ENCODE measurements around the gene SLC7A10. TPM values are rescaled to one million over a fixed set of nuclear protein-coding genes. Genes with fewer than 3 reads are reported as not detected.

The SLC7A10 gene
- total RNA-seq, 1 experiment from 2014 or later = not detected

GRCh38 chr19:33215438-33216197, 10.0 kb downstream of the SLC7A10 start:
- no peak for DNase-seq (ENCODE audit: unreplicated experiment)
- ChIA-PET POLR2A (no interaction called here), CTCF (interaction anchor here (0.6 to 1.0 kb wide), 2 partner anchors 14 to 97 kb away, joined by 3 to 4 read pairs; no protein-coding TSS in a partner anchor)
- Mint-ChIP-seq H3K4me1 (ENCODE audit: insufficient read depth, unreplicated experiment) (no peaks in the 10 kb centered on the region), H3K36me3 (ENCODE audit: insufficient read depth, unreplicated experiment) (peaks cover 6% of the 10 kb centered on the region), H3K27ac (ENCODE audit: low read depth, unreplicated experiment) (no peak overlapping the region), H3K9me3 (ENCODE audit: unreplicated experiment) (no peaks in the 10 kb centered on the region), H3K27me3 (ENCODE audit: insufficient read depth, unreplicated experiment) (peaks cover 7% of the 10 kb centered on the region), H3K4me3 (ENCODE audit: unreplicated experiment) (no peak overlapping the region)
- TF ChIP-seq CTCF (IDR thresholded peaks at IDR 0.05; ENCODE audit: unreplicated experiment) = no peak
- BruUV-seq (replicated peaks) = no TSS peak
- intact Hi-C loops (cut with micrococcal nuclease) = no loop called here

GRCh38 chr19:33214596-33214995, 11.1 kb downstream of the SLC7A10 start:
- H3K4me3 Mint-ChIP-seq (ENCODE audit: unreplicated experiment) = no peak overlapping the region
- ChIA-PET CTCF (interaction anchor here (0.5 to 2.1 kb wide), 3 partner anchors 21 to 201 kb away, joined by 3 to 10 read pairs (median 4); no protein-coding TSS in a partner anchor), POLR2A (no interaction called here)

DNA sequence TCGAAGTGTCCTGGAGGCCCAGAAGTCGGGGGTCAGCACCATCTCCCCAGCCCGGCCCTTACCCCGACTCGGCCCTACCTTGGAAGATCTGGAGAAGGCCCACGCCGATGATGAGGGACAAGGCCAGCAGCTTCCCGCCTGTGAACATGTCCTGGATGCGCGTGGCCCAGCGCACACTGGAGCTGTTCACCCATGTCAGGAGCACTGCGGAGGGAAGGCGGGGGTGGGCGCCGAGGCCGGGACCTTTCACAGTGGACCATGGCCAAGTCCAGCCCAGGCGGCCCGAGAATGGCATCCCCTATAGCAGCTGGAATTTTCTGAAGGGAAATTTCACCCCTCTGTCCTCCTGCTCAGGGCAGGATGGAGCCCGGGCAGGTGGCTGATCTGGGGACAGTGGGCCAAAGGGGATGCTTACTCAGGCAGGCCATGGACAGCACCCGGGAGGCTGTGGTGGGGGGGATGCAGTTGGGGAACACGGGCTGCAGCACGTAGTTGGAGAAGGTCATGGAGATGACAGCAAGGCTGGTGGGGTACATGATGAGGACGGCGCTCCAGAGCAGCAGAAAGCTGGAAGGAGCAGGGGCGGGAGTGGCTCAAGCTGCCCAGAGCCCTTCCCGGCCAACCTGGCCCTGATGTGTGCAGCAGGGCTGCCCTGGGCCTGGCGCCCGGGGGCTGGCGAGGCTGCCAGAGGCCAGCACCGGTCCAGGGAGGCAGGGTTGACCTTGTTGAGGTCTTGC, 13.0 kb downstream of the SLC7A10 start:
- no peak for DNase-seq (ENCODE audit: unreplicated experiment)
- Mint-ChIP-seq H3K9me3 (ENCODE audit: unreplicated experiment) (no peaks in the 10 kb centered on the region), H3K36me3 (ENCODE audit: insufficient read depth, unreplicated experiment) (peaks cover 6% of the 10 kb centered on the region), H3K27ac (ENCODE audit: low read depth, unreplicated experiment) (no peak overlapping the region), H3K4me1 (ENCODE audit: insufficient read depth, unreplicated experiment) (no peaks in the 10 kb centered on the region), H3K4me3 (ENCODE audit: unreplicated experiment) (no peak overlapping the region), H3K27me3 (ENCODE audit: insufficient read depth, unreplicated experiment) (no peaks in the 10 kb centered on the region)
- no peak for TF ChIP-seq CTCF (IDR thresholded peaks at IDR 0.05; ENCODE audit: unreplicated experiment)
- CTCF ChIA-PET = interaction anchor here (0.5 to 2.1 kb wide), 3 partner anchors 23 to 172 kb away, joined by 3 to 10 read pairs (median 3); no protein-coding TSS in a partner anchor
- BruUV-seq (replicated peaks) = no TSS peak
- intact Hi-C loops (cut with micrococcal nuclease) = no loop called here
- POLR2A ChIA-PET = no interaction called here

More at GRCh38 chr19:33214596-33214995, 11.1 kb downstream of the SLC7A10 start:
- TF ChIP-seq CTCF (IDR thresholded peaks at IDR 0.05; ENCODE audit: unreplicated experiment) = no peak
- intact Hi-C loops (cut with micrococcal nuclease) = no loop called here
- no peak overlapping the region for H3K27ac Mint-ChIP-seq (ENCODE audit: low read depth, unreplicated experiment)
- BruUV-seq (replicated peaks) = no TSS peak
- H3K36me3 Mint-ChIP-seq (ENCODE audit: insufficient read depth, unreplicated experiment) = peaks cover 6% of the 10 kb centered on the region
- no peaks in the 10 kb centered on the region for H3K27me3 Mint-ChIP-seq (ENCODE audit: insufficient read depth, unreplicated experiment)
- no peaks in the 10 kb centered on the region for H3K9me3 Mint-ChIP-seq (ENCODE audit: unreplicated experiment)
- no peaks in the 10 kb centered on the region for H3K4me1 Mint-ChIP-seq (ENCODE audit: insufficient read depth, unreplicated experiment)
- DNase-seq (ENCODE audit: unreplicated experiment) = peak; percentile 21

GRCh38 chr19:33211794-33212435, 13.7 kb downstream of the SLC7A10 start:
- intact Hi-C loops (cut with micrococcal nuclease) = no loop called here
- H3K4me3 Mint-ChIP-seq (ENCODE audit: unreplicated experiment) = no peak overlapping the region
- TF ChIP-seq CTCF (IDR thresholded peaks at IDR 0.05; ENCODE audit: unreplicated experiment) = no peak
- peaks cover 6% of the 10 kb centered on the region for H3K36me3 Mint-ChIP-seq (ENCODE audit: insufficient read depth, unreplicated experiment)
- H3K27ac Mint-ChIP-seq (ENCODE audit: low read depth, unreplicated experiment) = no peak overlapping the region
- CTCF ChIA-PET = interaction anchor here (0.5 to 0.9 kb wide), 3 partner anchors 68 to 202 kb away, joined by 3 read pairs; no protein-coding TSS in a partner anchor
- no peaks in the 10 kb centered on the region for H3K9me3 Mint-ChIP-seq (ENCODE audit: unreplicated experiment)
- DNase-seq (ENCODE audit: unreplicated experiment) = no peak
- H3K4me1 Mint-ChIP-seq (ENCODE audit: insufficient read depth, unreplicated experiment) = no peaks in the 10 kb centered on the region
- BruUV-seq (replicated peaks) = no TSS peak
- POLR2A ChIA-PET = no interaction called here
- H3K27me3 Mint-ChIP-seq (ENCODE audit: insufficient read depth, unreplicated experiment) = no peaks in the 10 kb centered on the region
